Right lobe of liver (tissue), 4 donors: ENCODE data around the gene PGBD5.

ENCODE experiments used
- POLR2A ChIP-seq: fragments of 450-650 bp; IDR thresholded peaks from one replicate; pipeline ENCODE4 v1.6.1; 2017; ENCODE audit warnings: antibody characterized with exemption, mild to moderate bottlenecking
- TF ChIP-seq, protein P1 (sequence below), 4 donors: fragments of 200-600 bp in 3 of 4; fragments of 450-650 bp in 1 of 4; IDR thresholded peaks; one replicate each; pipeline versions ENCODE4 v1.5.1 to v1.8.0; 2016 to 2022; ENCODE audit warnings: antibody characterized with exemption in 4 of 4, mild to moderate bottlenecking in 2 of 4
- donor health status: DM: no; HTN: no; CAD: no.
- donor health status: DM: no; HTN: no; CAD: no.
- donor health status: DM: no; HTN: yes; CAD: no.

DNA sequence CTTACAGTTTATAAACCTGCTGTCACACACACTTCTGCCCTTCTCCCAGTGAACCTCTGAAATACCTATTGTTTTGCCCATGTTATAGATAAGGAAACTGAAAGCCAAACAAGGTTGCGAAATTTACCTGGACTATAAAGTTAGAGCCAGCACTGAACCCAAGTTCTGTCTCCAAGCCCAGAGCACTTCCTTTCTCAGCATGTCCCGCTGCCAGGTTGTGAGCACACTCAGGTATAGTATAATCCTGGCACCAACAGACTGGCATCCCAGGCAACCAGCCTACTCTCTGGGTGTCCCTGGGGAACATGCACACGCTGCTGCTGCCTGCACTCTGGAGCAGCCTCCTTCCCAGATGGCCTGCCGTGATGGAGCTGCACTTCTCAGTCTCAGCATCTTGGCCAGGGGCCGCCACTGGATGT is 45.1 kb downstream of the PGBD5 start:
- TF ChIP-seq POLR2A: no peak
- TF ChIP-seq, protein P1, sequence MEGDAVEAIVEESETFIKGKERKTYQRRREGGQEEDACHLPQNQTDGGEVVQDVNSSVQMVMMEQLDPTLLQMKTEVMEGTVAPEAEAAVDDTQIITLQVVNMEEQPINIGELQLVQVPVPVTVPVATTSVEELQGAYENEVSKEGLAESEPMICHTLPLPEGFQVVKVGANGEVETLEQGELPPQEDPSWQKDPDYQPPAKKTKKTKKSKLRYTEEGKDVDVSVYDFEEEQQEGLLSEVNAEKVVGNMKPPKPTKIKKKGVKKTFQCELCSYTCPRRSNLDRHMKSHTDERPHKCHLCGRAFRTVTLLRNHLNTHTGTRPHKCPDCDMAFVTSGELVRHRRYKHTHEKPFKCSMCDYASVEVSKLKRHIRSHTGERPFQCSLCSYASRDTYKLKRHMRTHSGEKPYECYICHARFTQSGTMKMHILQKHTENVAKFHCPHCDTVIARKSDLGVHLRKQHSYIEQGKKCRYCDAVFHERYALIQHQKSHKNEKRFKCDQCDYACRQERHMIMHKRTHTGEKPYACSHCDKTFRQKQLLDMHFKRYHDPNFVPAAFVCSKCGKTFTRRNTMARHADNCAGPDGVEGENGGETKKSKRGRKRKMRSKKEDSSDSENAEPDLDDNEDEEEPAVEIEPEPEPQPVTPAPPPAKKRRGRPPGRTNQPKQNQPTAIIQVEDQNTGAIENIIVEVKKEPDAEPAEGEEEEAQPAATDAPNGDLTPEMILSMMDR (IDR thresholded peaks at IDR 0.05): no peak
